Cortex of kidney (tissue), 1 donor: ENCODE measurements around the gene AMDHD2.
"Not testable (repeated sequence)": the region's sequence is repeated elsewhere in the genome, so short reads cannot be mapped to it uniquely, and the experiment has no call there.

Experiments
- DNase-seq: peaks from one replicate; lab custom pipeline; 2025; lab: John Stamatoyannopoulos, UW

AMDHD2 gene

GRCh38 chr16:2520097-2520783 lies at the start of gene AMDHD2:
TSS of gene AMDHD2 (plus strand) at chr16:2520371. CDS start at chr16:2520459, 88 bp downstream.
- DNase-seq = no peak

DNA sequence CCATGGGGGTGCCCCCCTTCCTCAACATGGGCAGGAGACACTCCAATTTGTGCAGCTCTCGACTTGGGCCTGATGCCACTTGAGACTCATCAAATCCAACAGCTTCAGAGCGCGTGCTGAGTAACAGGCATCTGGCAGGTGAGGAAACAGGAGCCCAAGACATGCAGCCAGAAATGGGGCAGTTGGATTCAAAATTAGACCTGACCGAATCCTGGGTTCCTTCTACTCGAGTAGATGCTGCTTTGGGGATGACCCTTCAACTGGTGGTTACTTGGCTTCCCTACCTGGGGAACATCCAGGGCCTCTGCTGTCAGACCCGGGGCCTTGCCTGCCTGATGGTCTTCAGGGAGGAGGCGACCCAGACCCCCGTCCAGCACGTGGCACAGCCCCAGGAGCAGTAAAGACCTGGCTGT lies 49.6 kb upstream of the AMDHD2 start:
- no peak for DNase-seq

GRCh38 chr16:2471016-2471652 lies 49.0 kb upstream of the AMDHD2 start, which contains the start of gene NTN3:
TSS of gene NTN3 (plus strand) at chr16:2471297. CDS start at chr16:2471702, 405 bp downstream.
- no peak for DNase-seq

GRCh38 chr16:2471653-2472487 lies 48.3 kb upstream of the AMDHD2 start:
- no peak for DNase-seq

- no peak for DNase-seq
Observed at GRCh38 chr16:2472488-2472864, 47.7 kb upstream of the AMDHD2 start.

DNA sequence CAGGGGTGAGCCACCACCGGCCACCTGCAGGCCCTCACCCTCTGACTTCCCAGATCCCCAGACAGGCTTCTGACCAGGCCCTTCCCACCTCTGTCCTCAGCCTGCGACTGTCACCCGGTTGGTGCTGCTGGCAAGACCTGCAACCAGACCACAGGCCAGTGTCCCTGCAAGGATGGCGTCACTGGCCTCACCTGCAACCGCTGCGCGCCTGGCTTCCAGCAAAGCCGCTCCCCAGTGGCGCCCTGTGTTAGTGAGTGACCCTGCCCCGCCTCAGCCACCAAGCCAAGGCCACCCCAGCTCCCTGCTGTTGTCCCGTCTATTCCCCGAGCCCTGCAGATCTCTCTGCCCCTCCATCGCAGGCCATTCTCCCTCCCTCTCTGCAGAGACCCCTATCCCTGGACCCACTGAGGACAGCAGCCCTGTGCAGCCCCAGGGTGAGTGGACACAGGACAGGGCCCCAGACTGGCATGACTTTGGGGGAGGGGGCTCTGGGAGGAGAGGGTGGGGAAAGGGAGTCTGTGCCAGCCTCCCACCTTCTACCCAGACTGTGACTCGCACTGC lies 47.2 kb upstream of the AMDHD2 start:
- DNase-seq = no peak

DNA sequence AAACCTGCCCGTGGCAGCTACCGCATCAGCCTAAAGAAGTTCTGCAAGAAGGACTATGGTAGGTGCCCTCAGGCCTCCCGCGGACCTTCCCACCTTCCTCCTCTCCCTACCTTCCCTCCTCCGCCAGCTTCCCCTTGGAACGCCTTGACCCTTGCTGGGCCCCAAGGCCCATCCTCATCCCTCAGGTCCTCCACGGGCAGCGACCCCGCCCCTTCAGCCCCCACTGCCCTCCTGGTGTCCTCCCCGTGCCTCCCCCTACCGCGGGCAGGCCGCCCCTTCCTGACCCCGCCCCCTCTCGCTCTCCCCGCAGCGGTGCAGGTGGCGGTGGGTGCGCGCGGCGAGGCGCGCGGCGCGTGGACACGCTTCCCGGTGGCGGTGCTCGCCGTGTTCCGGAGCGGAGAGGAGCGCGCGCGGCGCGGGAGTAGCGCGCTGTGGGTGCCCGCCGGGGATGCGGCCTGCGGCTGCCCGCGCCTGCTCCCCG lies 46.7 kb upstream of the AMDHD2 start:
- DNase-seq = no peak

DNA sequence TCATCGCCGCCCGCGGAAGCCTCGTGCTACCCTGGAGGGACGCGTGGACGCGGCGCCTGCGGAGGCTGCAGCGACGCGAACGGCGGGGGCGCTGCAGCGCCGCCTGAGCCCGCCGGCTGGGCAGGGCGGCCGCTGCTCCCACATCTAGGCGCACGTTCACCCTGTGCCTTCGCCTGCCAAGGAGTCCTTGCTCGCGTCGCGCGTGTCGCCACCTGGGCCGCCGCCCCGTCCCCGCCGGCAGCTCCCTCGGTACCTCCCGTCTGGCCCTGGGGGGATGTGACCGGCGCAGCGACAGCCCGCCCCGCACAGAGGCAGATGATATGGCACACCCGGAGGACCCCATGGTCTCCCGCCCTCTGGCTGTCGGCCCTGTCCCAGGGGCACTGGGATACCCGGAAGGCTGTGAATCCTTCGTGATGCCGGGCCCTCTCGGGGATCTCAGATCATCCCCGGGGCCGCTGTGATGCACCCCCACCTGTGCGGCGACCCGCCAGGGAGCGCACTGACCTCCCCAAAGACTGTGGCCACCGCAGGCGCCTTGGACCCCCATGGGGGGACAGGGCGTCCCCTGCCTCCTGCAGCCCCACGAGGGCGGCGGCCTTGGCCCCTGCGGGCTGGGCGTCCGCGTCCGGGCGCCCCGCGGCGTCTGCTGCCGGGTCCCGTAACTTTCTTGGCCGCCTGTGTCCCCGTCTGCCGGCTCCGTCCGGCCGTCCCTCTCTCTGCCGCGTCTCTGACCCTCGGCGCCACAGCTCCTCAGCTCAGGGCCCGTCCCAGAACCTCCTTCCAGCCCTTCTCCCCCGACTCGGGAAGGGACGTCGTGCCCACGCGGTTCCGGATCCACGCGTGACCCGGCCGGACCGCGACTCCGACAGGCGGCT lies 45.9 kb upstream of the AMDHD2 start:
- DNase-seq = no peak

DNA sequence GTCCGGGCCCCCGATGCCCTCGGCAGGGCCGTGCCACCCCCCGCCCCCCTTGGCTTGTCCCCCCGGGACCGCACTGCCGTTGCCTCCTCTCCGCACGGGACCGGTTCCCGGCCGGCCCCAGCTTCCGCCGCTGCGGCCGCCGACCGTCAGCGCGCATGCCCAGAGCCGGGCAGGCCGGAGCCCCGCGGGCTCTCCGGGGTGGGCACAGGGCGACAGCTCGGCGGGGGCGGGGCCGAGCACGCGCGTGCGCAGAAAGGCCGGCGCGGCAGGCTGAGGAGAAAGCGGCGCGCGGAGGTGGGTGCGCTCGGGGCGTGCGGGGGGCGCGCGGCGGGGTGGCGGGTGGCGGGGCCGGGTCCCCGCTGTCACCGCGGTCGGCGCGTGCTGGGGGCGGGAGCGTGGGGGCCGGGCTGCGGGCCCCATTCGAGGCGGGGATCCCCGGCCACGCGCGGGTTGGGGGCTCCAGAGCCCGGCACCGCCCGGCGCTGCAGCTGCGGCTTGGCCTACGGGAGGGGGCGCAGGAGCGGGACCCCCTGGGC lies 45.2 kb upstream of the AMDHD2 start, which contains the start of gene TBC1D24:
TBC1D24 (plus strand) TSS at position 251 of the 536 bp plus-strand sequence. CDS start 21,022 bp downstream, outside the sequence.
- no peak for DNase-seq

DNA sequence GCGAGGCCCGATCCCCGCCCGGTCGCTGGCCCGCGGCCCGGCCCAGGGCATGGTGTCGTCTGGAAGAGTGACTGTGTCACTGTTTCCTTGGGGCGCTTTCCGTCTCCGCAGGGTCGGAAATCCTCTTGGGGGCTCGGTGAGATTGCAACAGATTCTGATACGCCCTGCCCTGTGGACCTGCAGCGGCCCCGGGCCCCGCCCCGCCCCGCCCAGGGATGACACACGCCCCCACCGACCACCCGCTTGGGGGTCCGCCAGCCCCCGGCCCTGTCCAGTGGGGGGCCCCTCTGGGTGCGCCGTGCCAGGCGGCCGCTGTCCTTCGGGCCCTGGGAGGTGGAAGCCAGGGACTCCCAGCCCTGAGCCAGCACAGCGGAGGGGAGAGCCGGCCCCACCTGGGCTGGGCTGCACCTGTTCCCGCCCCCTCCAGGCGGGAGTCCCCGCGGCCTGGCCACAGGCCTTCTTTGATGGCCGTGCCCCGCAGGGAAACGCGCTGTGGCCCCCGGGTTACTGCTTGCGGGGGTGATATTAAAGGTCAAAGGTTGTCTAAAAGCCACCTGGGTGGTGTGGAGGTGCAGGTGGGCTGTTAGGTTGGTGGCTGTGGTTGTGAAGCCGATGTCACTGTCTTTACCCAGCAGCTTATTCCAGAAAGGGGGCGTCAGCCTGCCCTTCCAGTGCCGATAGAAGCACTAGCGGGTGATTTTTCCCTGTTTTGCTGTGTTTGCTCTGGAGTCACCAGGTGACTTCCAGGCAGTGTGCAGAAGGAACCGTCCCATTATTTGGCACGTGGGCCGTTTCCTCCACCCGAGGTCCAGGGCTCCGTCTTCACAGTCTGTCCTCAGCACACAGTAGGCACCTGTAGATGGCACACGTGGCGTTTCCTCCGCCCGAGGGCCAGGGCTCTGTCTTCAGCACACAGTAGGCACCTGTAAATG lies 44.5 kb upstream of the AMDHD2 start:
- DNase-seq = no peak

DNA sequence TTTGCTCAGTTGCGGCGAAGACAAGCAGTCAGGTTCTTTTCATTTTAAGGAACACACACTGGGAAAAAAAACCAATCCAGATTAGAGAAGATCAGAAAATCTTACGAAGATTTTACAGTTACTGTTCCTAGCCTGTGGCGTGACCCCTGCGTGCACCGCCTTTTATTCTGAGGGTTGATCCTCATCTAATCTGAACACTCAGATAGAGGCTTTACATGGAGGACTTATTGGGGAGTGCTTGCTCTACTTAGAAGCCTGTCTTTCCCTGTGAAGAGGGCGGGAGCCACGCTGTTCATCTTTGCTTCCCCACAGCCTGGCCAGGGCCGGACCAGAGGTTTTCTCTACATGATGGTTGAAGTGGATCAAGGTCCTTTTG lies 43.8 kb upstream of the AMDHD2 start:
- DNase-seq = no peak

DNA sequence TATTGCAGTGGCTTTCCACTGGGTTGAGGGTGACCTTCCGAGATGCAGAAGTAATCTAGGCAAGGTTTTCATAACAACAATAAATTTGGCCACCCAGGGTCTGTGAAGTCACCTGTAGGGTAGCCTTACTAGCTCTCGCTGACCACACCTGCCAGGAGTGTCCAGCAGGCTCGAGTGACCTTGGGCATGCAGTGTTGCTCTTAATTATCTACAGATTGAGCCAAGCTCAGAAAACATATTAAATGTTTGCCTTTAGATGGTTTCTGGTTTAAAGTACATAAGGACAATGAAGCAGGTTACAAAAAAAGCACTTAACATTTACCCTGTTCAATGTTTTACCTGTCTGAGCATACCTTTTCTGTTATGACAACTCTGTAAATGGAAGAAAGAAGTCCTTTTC lies 43.4 kb upstream of the AMDHD2 start:
- no peak for DNase-seq

GRCh38 chr16:2477327-2477726 lies 42.8 kb upstream of the AMDHD2 start:
- no peak for DNase-seq

- DNase-seq = no peak
Observed at GRCh38 chr16:2478279-2478678, 41.9 kb upstream of the AMDHD2 start.

DNA sequence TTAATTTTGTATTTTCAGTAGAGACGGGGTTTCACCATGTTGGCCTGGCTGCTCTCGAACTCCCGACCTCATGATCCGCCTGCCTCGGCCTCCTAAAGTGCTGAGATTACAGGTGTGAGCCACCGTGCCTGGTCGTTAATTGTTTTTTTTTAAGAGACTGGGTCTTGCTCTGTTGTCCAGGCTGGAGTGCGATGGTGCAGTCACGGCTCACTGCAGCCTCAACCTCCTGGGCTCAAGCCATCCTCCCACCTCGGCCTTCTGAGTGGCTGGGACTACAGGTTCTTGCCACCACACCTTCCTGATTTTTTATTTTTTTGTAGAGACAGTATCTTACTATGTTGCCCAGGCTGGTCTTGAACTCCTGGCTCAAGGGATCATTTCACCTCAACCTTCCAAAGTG lies 40.2 kb upstream of the AMDHD2 start:
- not testable (repeated sequence) for DNase-seq

DNA sequence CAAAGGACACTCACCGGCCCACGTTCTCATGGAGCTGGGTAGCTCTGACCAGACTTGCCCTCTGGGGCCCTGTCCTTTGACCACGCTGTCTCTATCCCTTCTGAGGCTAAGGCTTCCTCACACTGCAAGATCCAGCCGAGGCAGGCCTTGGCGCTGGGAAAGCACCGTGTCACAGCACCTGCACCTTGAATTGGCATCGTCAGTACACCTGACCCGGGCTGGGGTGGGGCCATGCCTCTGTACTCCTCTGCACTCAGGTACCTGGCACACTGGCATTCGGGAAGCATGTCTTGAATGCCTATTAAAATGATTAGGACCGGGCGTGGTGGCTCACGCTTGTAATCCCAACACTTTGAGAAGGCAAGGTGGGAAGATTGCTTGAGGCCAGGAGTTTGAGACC lies 39.2 kb upstream of the AMDHD2 start:
- DNase-seq = no peak

- DNase-seq = no peak
Observed at GRCh38 chr16:2481676-2482075, 38.5 kb upstream of the AMDHD2 start.

DNA sequence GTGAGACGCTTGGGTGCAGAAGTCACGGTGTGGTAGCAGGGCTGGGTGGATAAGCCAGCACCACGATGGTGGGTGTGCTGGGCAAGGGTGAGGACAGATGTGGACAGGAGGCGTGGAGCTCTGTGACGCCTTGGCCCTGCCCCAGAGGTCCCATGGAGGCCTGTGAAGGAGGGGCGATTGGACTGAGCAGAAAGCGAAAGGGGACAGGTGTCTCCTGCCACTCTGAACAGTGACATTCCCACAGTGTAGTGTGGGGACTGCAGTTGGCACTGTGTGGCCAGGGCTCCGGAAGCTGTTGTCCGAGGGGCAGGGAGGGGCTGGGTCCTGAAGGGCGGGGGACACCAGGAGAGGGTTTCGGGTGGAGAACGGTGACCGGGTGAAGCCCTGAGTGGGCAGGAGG lies 37.9 kb upstream of the AMDHD2 start:
- DNase-seq = no peak

GRCh38 chr16:2482708-2483534 lies 37.2 kb upstream of the AMDHD2 start:
- DNase-seq = no peak
